Endothelial cell of hepatic sinusoid (primary cell): Measurements from ENCODE around the gene LCAT.

Experiments used
- in situ Hi-C: cut with HindIII; loops from 2 replicates; pipeline ENCODE4 v1.10.0; 2017; ENCODE audit warnings: low sequenced_read_pairs

LCAT gene

GRCh38 chr16:67934306-67935100 is 9.4 kb downstream of the LCAT start:
- in situ Hi-C loops, result no loop called here

GRCh38 chr16:67933805-67934204 is 10.1 kb downstream of the LCAT start:
- in situ Hi-C loops, result no loop called here

GRCh38 chr16:67932462-67932840 is 11.5 kb downstream of the LCAT start:
- in situ Hi-C loops, result no loop called here

GRCh38 chr16:67931712-67932461 is 12.0 kb downstream of the LCAT start, which contains the start of gene CTRL:
TSS of gene CTRL (minus strand) at chr16:67931862. CDS start at chr16:67931852, 10 bp downstream.
- in situ Hi-C loops, result no loop called here

- in situ Hi-C loops, result no loop called here
These were observed 13.2 kb downstream of the LCAT start for GRCh38 chr16:67930678-67931211.

- in situ Hi-C loops, result no loop called here
These were observed 13.7 kb downstream of the LCAT start for GRCh38 chr16:67930191-67930590.

- in situ Hi-C loops, result no loop called here
These were observed 15.2 kb downstream of the LCAT start for GRCh38 chr16:67928561-67929364.

- in situ Hi-C loops, result no loop called here
These were observed 15.8 kb downstream of the LCAT start for GRCh38 chr16:67928147-67928546.

GRCh38 chr16:67927131-67927941 is 16.6 kb downstream of the LCAT start:
- in situ Hi-C loops, result no loop called here

- in situ Hi-C loops, result no loop called here
These were observed 17.7 kb downstream of the LCAT start for GRCh38 chr16:67926181-67926750.

- in situ Hi-C loops, result no loop called here
These were observed 19.6 kb downstream of the LCAT start for GRCh38 chr16:67924140-67924906.

GRCh38 chr16:67923414-67924116 is 20.4 kb downstream of the LCAT start:
- in situ Hi-C loops, result no loop called here

- in situ Hi-C loops, result no loop called here
These were observed 21.2 kb downstream of the LCAT start for GRCh38 chr16:67922740-67923139.

- in situ Hi-C loops, result no loop called here
These were observed 21.7 kb downstream of the LCAT start for GRCh38 chr16:67922221-67922620.

- in situ Hi-C loops, result no loop called here
These were observed 24.2 kb downstream of the LCAT start for GRCh38 chr16:67919622-67920221.

GRCh38 chr16:67917852-67918236 is 26.1 kb downstream of the LCAT start:
- in situ Hi-C loops, result no loop called here

GRCh38 chr16:67917140-67917851 is 26.6 kb downstream of the LCAT start:
- in situ Hi-C loops, result no loop called here
